ENCODE results near the gene MUC4.
A peak's percentile ranks its signal among the peaks of the same experiment; 100 is the strongest.

Gene MUC4

DNA sequence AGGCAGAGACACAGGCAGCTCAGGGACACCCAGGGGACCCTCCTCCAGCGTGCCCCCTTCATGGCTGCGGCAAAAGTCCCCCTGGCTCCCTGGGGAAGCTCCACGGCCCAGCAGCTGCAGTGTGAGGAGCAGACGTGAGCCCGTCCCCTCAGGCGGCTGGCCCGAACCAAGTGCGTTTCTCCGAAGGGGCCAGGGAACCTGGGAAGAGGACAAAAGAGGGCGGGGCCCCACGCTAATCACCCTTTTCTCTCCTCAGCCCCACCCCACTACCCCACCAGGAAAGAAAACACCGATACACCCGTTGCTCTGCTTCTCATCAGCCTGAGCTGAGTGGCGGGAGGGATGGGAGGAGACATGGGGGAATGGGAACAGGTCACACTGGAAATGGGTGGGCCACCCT, at the start of gene MUC4:
MUC4 (minus strand) TSS at position 174 of the 400 bp plus-strand sequence; CDS start at position 62, 112 bp downstream.
- DNase-seq (ENCODE audit: extremely low read depth, low read depth): no peak
- H3K4me3 ChIP-seq (replicated peaks; ENCODE audit: low read depth, low read length): no peak within 1 kb of the TSS
- no peak for TF ChIP-seq CTCF (IDR thresholded peaks at IDR 0.05; ENCODE audit: low read depth, low read length, missing control alignments)

- no peak overlapping the region for H3K4me3 ChIP-seq (replicated peaks; ENCODE audit: low read depth, low read length)
- no peak for DNase-seq (ENCODE audit: extremely low read depth, low read depth)
- no peak for TF ChIP-seq CTCF (IDR thresholded peaks at IDR 0.05; ENCODE audit: low read depth, low read length, missing control alignments)
These were observed 48.7 kb upstream of the MUC4 start for GRCh38 chr3:195860456-195860855.

DNA sequence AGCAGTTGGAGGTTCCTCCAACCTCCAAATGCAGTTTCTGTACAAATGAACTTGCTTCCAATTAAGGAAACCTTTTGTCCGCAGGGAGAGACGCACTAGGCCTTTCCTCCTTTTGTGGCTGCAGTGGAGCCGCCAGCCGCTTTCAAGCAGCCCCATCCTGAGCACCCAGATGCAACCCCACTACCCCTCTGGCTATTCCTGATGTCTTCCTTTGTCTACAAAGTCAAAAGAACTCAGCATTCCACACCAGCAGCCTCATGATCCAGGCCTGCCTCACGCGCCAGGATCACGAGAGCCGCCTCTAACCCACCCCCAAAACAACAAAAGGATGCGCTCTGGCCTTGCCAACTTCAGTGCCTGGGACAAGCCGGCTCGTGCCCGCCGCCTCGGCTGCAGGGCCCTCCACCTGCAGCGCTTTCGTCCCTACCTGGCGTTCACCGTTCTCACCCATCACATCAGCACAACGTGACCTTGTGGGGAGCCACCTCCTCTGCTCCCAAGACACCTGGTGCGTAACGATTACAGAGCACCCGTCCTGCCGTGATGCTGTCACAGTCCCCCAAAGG, 48.2 kb upstream of the MUC4 start:
- H3K4me3 ChIP-seq (replicated peaks; ENCODE audit: low read depth, low read length): no peak overlapping the region
- no peak for TF ChIP-seq CTCF (IDR thresholded peaks at IDR 0.05; ENCODE audit: low read depth, low read length, missing control alignments)
- no peak for DNase-seq (ENCODE audit: extremely low read depth, low read depth)

GRCh38 chr3:195859061-195859845, 47.5 kb upstream of the MUC4 start:
- no peak overlapping the region for H3K4me3 ChIP-seq (replicated peaks; ENCODE audit: low read depth, low read length)
- peak; percentile 97 for TF ChIP-seq CTCF (IDR thresholded peaks at IDR 0.05; ENCODE audit: low read depth, low read length, missing control alignments)
- no peak for DNase-seq (ENCODE audit: extremely low read depth, low read depth)

DNA sequence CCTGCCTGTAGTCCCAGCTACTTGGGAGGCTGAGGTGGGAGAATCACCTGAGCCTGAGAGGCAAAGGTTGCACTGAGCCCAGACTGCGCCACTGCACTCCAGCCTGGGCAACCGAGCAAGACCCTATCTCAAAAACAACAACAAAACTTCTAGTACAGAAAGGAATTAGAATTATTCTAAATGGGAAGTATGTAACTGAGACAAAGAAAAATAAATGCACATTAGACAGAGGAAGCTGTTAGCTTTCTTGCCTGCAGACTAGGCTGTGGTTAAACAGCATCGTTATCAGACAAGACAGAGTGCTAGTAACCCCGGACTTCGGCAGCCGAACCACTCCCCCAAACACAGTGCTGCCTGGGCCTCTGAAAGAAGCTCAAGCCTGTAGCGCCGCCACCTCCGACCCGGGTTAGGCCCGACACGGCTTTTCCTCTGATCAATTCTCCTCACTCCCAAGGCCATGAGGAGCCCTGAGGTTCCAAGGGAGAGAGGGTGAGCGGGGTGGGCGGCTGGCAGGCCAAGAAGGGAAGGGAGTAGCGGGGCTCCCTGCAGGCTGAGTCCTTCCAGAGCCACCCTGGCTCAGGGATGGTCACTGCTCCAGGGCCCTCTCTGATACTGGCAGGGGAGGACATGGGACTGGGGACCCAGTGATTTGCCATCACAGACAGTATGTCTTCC, 44.8 kb upstream of the MUC4 start:
- no peak overlapping the region for H3K4me3 ChIP-seq (replicated peaks; ENCODE audit: low read depth, low read length)
- no peak for DNase-seq (ENCODE audit: extremely low read depth, low read depth)

More for the DNA sequence above, 44.8 kb upstream of the MUC4 start:
- TF ChIP-seq CTCF (IDR thresholded peaks at IDR 0.05; ENCODE audit: low read depth, low read length, missing control alignments): no peak
